GM06990 (cell line): Measurements from ENCODE around the gene CYREN.

Source experiments
- DNase-seq: peaks from one replicate; pipeline ENCODE4 v3.0.0-alpha.2; 2011; ENCODE audit not compliant: insufficient read length; ENCODE audit errors: extremely low read depth
- H3K27me3 ChIP-seq: replicated peaks from 2 replicates; pipeline ENCODE4 v1.6.0; 2011; ENCODE audit warnings: low read length; ENCODE audit not compliant: control insufficient read depth, insufficient read depth
- H3K36me3 ChIP-seq: 2 replicates; pipeline ENCODE4 v1.5.1; 2011; ENCODE audit warnings: low read length; ENCODE audit not compliant: control insufficient read depth, insufficient read depth
- H3K4me3 ChIP-seq: replicated peaks from 2 replicates; pipeline ENCODE4 v1.5.1; 2011; ENCODE audit warnings: low read depth, mild to moderate bottlenecking, control low read depth, low read length
- CTCF ChIP-seq: IDR thresholded peaks from 2 replicates; pipeline ENCODE4 v1.5.1; 2011; ENCODE audit warnings: low read length, control low read depth, mild to moderate bottlenecking, inconsistent platforms; ENCODE audit not compliant: insufficient read depth, poor library complexity, severe bottlenecking

CYREN gene

GRCh38 chr7:135184254-135184841 is 13.8 kb upstream of the CYREN start:
- TF ChIP-seq CTCF: no peak
- H3K4me3 ChIP-seq: no peak overlapping the region
- peaks cover 37% of the 10 kb centered on the region for H3K36me3 ChIP-seq
- H3K27me3 ChIP-seq: no peaks in the 10 kb centered on the region
- DNase-seq: no peak

- Histone ChIP-seq H3K27me3 (no peaks in the 10 kb centered on the region), H3K4me3 (no peak overlapping the region), H3K36me3 (peaks cover 32% of the 10 kb centered on the region)
- TF ChIP-seq CTCF: no peak
- no peak for DNase-seq
Observed at GRCh38 chr7:135183478-135183877, 13.0 kb upstream of the CYREN start.

- no peak overlapping the region for H3K4me3 ChIP-seq
Observed at GRCh38 chr7:135181929-135182678, 11.6 kb upstream of the CYREN start.

GRCh38 chr7:135181261-135181928 is 10.9 kb upstream of the CYREN start:
- no peaks in the 10 kb centered on the region for H3K27me3 ChIP-seq
- peaks cover 36% of the 10 kb centered on the region for H3K36me3 ChIP-seq
- no peak overlapping the region for H3K4me3 ChIP-seq
- no peak for TF ChIP-seq CTCF
- no peak for DNase-seq

More at GRCh38 chr7:135181929-135182678, 11.6 kb upstream of the CYREN start:
- Histone ChIP-seq H3K36me3 (peaks cover 34% of the 10 kb centered on the region), H3K27me3 (no peaks in the 10 kb centered on the region)
- DNase-seq: no peak
- no peak for TF ChIP-seq CTCF

- DNase-seq: no peak
- no peak for TF ChIP-seq CTCF
- Histone ChIP-seq H3K4me3 (no peak overlapping the region), H3K27me3 (no peaks in the 10 kb centered on the region), H3K36me3 (peaks cover 26% of the 10 kb centered on the region)
Observed at GRCh38 chr7:135180122-135180521, 9.6 kb upstream of the CYREN start.
